ENCODE data around the gene RAP1GAP.

RAP1GAP gene

GRCh38 chr1:21607549-21608529, 61.3 kb downstream of the RAP1GAP start:
- DNase-seq: peak; percentile 71

GRCh38 chr1:21605964-21606705, 63.0 kb downstream of the RAP1GAP start:
- no peak for DNase-seq

GRCh38 chr1:21605012-21605715, 64.0 kb downstream of the RAP1GAP start:
- DNase-seq: no peak

- DNase-seq: no peak
Measured at GRCh38 chr1:21604208-21604957, 64.8 kb downstream of the RAP1GAP start.

- no peak for DNase-seq
Measured at GRCh38 chr1:21603177-21604138, 65.7 kb downstream of the RAP1GAP start.

- DNase-seq: no peak
Measured at GRCh38 chr1:21601278-21602048, 67.7 kb downstream of the RAP1GAP start.

GRCh38 chr1:21599402-21599801, 69.8 kb downstream of the RAP1GAP start:
- DNase-seq: no peak

- no peak for DNase-seq
Measured at GRCh38 chr1:21598904-21599303, 70.3 kb downstream of the RAP1GAP start.

GRCh38 chr1:21598417-21598816, 70.7 kb downstream of the RAP1GAP start:
- DNase-seq: no peak

- no peak for DNase-seq
Measured at GRCh38 chr1:21597753-21598152, 71.4 kb downstream of the RAP1GAP start.

- no peak for DNase-seq
Measured at GRCh38 chr1:21596628-21597027, 72.5 kb downstream of the RAP1GAP start.

GRCh38 chr1:21596174-21596573, 73.0 kb downstream of the RAP1GAP start:
- no peak for DNase-seq

GRCh38 chr1:21594935-21595897, 73.9 kb downstream of the RAP1GAP start:
- DNase-seq: peak; percentile 76

GRCh38 chr1:21594501-21594900, 74.7 kb downstream of the RAP1GAP start:
- no peak for DNase-seq

- DNase-seq: no peak
Measured at GRCh38 chr1:21593231-21593630, 75.9 kb downstream of the RAP1GAP start.

GRCh38 chr1:21592086-21592865, 76.9 kb downstream of the RAP1GAP start:
- DNase-seq: no peak

GRCh38 chr1:21590934-21591333, 78.2 kb downstream of the RAP1GAP start:
- no peak for DNase-seq

GRCh38 chr1:21590126-21590880, 78.9 kb downstream of the RAP1GAP start:
- no peak for DNase-seq
